ENCODE data around the gene RETNLB.

RETNLB gene

GRCh38 chr3:108780235-108780634 is 23.0 kb upstream of the RETNLB start:
- H3K4me3 ChIP-seq (ENCODE audit: low read depth, low read length), result no peak overlapping the region
- TF ChIP-seq MAX (IDR thresholded peaks at IDR 0.05; ENCODE audit: low read depth, low read length) (no peak), CTCF (IDR thresholded peaks at IDR 0.05; ENCODE audit: low read depth, low read length) (no peak), MYC (IDR thresholded peaks at IDR 0.05; ENCODE audit: low read depth, low read length) (no peak), POLR2A (IDR thresholded peaks at IDR 0.05; ENCODE audit: extremely low read depth, insufficient read length) (no peak)
- DNase-seq (ENCODE audit: low read depth), result no peak

GRCh38 chr3:108779496-108779895 is 22.3 kb upstream of the RETNLB start:
- TF ChIP-seq POLR2A (IDR thresholded peaks at IDR 0.05; ENCODE audit: extremely low read depth, insufficient read length) (no peak), MYC (IDR thresholded peaks at IDR 0.05; ENCODE audit: low read depth, low read length) (no peak), MAX (IDR thresholded peaks at IDR 0.05; ENCODE audit: low read depth, low read length) (no peak), CTCF (IDR thresholded peaks at IDR 0.05; ENCODE audit: low read depth, low read length) (no peak)
- no peak overlapping the region for H3K4me3 ChIP-seq (ENCODE audit: low read depth, low read length)
- no peak for DNase-seq (ENCODE audit: low read depth)

- DNase-seq (ENCODE audit: low read depth), result no peak
- TF ChIP-seq CTCF (IDR thresholded peaks at IDR 0.05; ENCODE audit: low read depth, low read length) (no peak), MYC (IDR thresholded peaks at IDR 0.05; ENCODE audit: low read depth, low read length) (no peak), MAX (IDR thresholded peaks at IDR 0.05; ENCODE audit: low read depth, low read length) (no peak), POLR2A (IDR thresholded peaks at IDR 0.05; ENCODE audit: extremely low read depth, insufficient read length) (no peak)
Observed at GRCh38 chr3:108775649-108776048, 18.4 kb upstream of the RETNLB start.

GRCh38 chr3:108767253-108767652 is 10.0 kb upstream of the RETNLB start:
- TF ChIP-seq CTCF (IDR thresholded peaks at IDR 0.05; ENCODE audit: low read depth, low read length), result no peak
- TF ChIP-seq MAX (IDR thresholded peaks at IDR 0.05; ENCODE audit: low read depth, low read length), result no peak
- no peak for TF ChIP-seq MYC (IDR thresholded peaks at IDR 0.05; ENCODE audit: low read depth, low read length)
- TF ChIP-seq POLR2A (IDR thresholded peaks at IDR 0.05; ENCODE audit: extremely low read depth, insufficient read length), result no peak
- H3K4me3 ChIP-seq (ENCODE audit: low read depth, low read length), result no peak overlapping the region
- DNase-seq (ENCODE audit: low read depth), result no peak

More at GRCh38 chr3:108775649-108776048, 18.4 kb upstream of the RETNLB start:
- no peak overlapping the region for H3K4me3 ChIP-seq (ENCODE audit: low read depth, low read length)

GRCh38 chr3:108755686-108756085 is 1.5 kb downstream of the RETNLB start:
- H3K4me3 ChIP-seq (ENCODE audit: low read depth, low read length), result no peak overlapping the region
- no peak for TF ChIP-seq MAX (IDR thresholded peaks at IDR 0.05; ENCODE audit: low read depth, low read length)
- TF ChIP-seq POLR2A (IDR thresholded peaks at IDR 0.05; ENCODE audit: extremely low read depth, insufficient read length), result no peak
- no peak for TF ChIP-seq CTCF (IDR thresholded peaks at IDR 0.05; ENCODE audit: low read depth, low read length)
- no peak for DNase-seq (ENCODE audit: low read depth)

GRCh38 chr3:108744762-108745161 is 12.4 kb downstream of the RETNLB start:
- no peak overlapping the region for H3K4me3 ChIP-seq (ENCODE audit: low read depth, low read length)
- no peak for DNase-seq (ENCODE audit: low read depth)
- TF ChIP-seq POLR2A (IDR thresholded peaks at IDR 0.05; ENCODE audit: extremely low read depth, insufficient read length) (no peak), MAX (IDR thresholded peaks at IDR 0.05; ENCODE audit: low read depth, low read length) (no peak), CTCF (IDR thresholded peaks at IDR 0.05; ENCODE audit: low read depth, low read length) (no peak), MYC (IDR thresholded peaks at IDR 0.05; ENCODE audit: low read depth, low read length) (no peak)

All from NB4 (cell line).